HepG2 (cell line): Measurements from ENCODE around the gene LRP2.

Experiments
- E2F1 ChIP-seq: sonication (generic); formaldehyde crosslinking; IDR thresholded peaks from 2 replicates; pipeline ENCODE4 v1.5.0; 2020; ENCODE audit warnings: missing genetic modification reagents
- KDM6A ChIP-seq: IDR thresholded peaks from 2 replicates; pipeline ENCODE4 v1.6.1; 2016; ENCODE audit warnings: low read depth
- MXI1 ChIP-seq: IDR thresholded peaks from 3 replicates; pipeline ENCODE4 v1.6.1; 2012; ENCODE audit warnings: low read depth, low read length, inconsistent platforms, borderline replicate concordance
- POLR2A ChIP-seq, 2 experiments: IDR thresholded peaks; 2 replicates each; pipeline ENCODE4 v1.6.1; 2011; ENCODE audit warnings: low read depth in 2 of 2, low read length in 2 of 2, mild to moderate bottlenecking in 1 of 2, moderate library complexity in 1 of 2; ENCODE audit not compliant: insufficient read depth in 1 of 2
- XBP1 ChIP-seq: sonication (generic); formaldehyde crosslinking; IDR thresholded peaks from 2 replicates; pipeline ENCODE4 v1.5.0; 2020; ENCODE audit warnings: missing genetic modification reagents

GRCh38 chr2:169300636-169301530, 61.5 kb downstream of the LRP2 start:
- TF ChIP-seq POLR2A (IDR thresholded peaks at IDR 0.05; ENCODE audit: insufficient read depth in 1 of 2, low read depth in 2 of 2, low read length in 2 of 2) (no peak), MXI1 (no peak), E2F1 (CRISPR knock-in tag) (no peak), KDM6A (CRISPR knock-in tag) (no peak), XBP1 (CRISPR knock-in tag) (no peak)
